ENCODE data around the gene ARID5B.

ARID5B gene

GRCh38 chr10:62116896-62117295 is 215.4 kb downstream of the ARID5B start:
- POLR2A ChIA-PET (ENCODE audit: low non-redundant PET) = no interaction called here
- DNase-seq (ENCODE audit: low spot score) = no peak
- CTCF ChIA-PET = interaction anchor here (0.7 to 1.1 kb wide), 2 partner anchors 23 to 33 kb away, joined by 4 to 5 read pairs; no protein-coding TSS in a partner anchor
- TF ChIP-seq CTCF (conservative IDR thresholded peaks at IDR 0.05; ENCODE audit: low read depth) = no peak
- no peak overlapping the region for H3K27ac ChIP-seq

- CTCF ChIA-PET = interaction anchor here (0.6 kb wide), 1 partner anchor 159 kb away, joined by 3 read pairs; no protein-coding TSS in a partner anchor
- H3K27ac ChIP-seq = no peak overlapping the region
Observed at GRCh38 chr10:62121187-62121530, 219.7 kb downstream of the ARID5B start.

GRCh38 chr10:62127975-62128374 is 226.5 kb downstream of the ARID5B start:
- ChIA-PET POLR2A (ENCODE audit: low non-redundant PET) (no interaction called here), CTCF (no interaction called here)
- TF ChIP-seq CTCF (conservative IDR thresholded peaks at IDR 0.05; ENCODE audit: low read depth) = no peak
- DNase-seq (ENCODE audit: low spot score) = no peak
- H3K27ac ChIP-seq = no peak overlapping the region

More at GRCh38 chr10:62121187-62121530, 219.7 kb downstream of the ARID5B start:
- no peak for DNase-seq (ENCODE audit: low spot score)
- POLR2A ChIA-PET (ENCODE audit: low non-redundant PET) = no interaction called here
- TF ChIP-seq CTCF (conservative IDR thresholded peaks at IDR 0.05; ENCODE audit: low read depth) = no peak

GRCh38 chr10:62130948-62131347 is 229.4 kb downstream of the ARID5B start:
- POLR2A ChIA-PET (ENCODE audit: low non-redundant PET) = no interaction called here
- CTCF ChIA-PET = interaction anchor here (0.5 kb wide), 1 partner anchor 428 kb away, joined by 5 read pairs; no protein-coding TSS in a partner anchor
- TF ChIP-seq CTCF (conservative IDR thresholded peaks at IDR 0.05; ENCODE audit: low read depth) = no peak
- H3K27ac ChIP-seq = no peak overlapping the region
- DNase-seq (ENCODE audit: low spot score) = peak; percentile 34

- no peak overlapping the region for H3K27ac ChIP-seq
- POLR2A ChIA-PET (ENCODE audit: low non-redundant PET) = no interaction called here
- CTCF ChIA-PET = interaction anchor here (0.6 kb wide), 1 partner anchor 41 kb away, joined by 6 read pairs; no protein-coding TSS in a partner anchor
- no peak for TF ChIP-seq CTCF (conservative IDR thresholded peaks at IDR 0.05; ENCODE audit: low read depth)
- DNase-seq (ENCODE audit: low spot score) = no peak
Observed at GRCh38 chr10:62131724-62132123, 230.2 kb downstream of the ARID5B start.

GRCh38 chr10:62133618-62134017 is 232.1 kb downstream of the ARID5B start:
- TF ChIP-seq CTCF (conservative IDR thresholded peaks at IDR 0.05; ENCODE audit: low read depth) = no peak
- no peak overlapping the region for H3K27ac ChIP-seq
- ChIA-PET CTCF (no interaction called here), POLR2A (ENCODE audit: low non-redundant PET) (no interaction called here)
- no peak for DNase-seq (ENCODE audit: low spot score)
